ENCODE data around the gene MED25.

- TF ChIP-seq, protein P1, sequence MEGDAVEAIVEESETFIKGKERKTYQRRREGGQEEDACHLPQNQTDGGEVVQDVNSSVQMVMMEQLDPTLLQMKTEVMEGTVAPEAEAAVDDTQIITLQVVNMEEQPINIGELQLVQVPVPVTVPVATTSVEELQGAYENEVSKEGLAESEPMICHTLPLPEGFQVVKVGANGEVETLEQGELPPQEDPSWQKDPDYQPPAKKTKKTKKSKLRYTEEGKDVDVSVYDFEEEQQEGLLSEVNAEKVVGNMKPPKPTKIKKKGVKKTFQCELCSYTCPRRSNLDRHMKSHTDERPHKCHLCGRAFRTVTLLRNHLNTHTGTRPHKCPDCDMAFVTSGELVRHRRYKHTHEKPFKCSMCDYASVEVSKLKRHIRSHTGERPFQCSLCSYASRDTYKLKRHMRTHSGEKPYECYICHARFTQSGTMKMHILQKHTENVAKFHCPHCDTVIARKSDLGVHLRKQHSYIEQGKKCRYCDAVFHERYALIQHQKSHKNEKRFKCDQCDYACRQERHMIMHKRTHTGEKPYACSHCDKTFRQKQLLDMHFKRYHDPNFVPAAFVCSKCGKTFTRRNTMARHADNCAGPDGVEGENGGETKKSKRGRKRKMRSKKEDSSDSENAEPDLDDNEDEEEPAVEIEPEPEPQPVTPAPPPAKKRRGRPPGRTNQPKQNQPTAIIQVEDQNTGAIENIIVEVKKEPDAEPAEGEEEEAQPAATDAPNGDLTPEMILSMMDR (conservative IDR thresholded peaks at IDR 0.05; ENCODE audit: low read depth in 2 of 2) = no peak
- TF ChIP-seq POLR2AphosphoS5 (IDR thresholded peaks at IDR 0.05; ENCODE audit: low read depth) = no peak
- TF ChIP-seq EZH2phosphoT487 (IDR thresholded peaks at IDR 0.05; ENCODE audit: unreplicated experiment) = no peak
- TF ChIP-seq EZH2 (IDR thresholded peaks at IDR 0.05; ENCODE audit: low read depth, unreplicated experiment) = no peak
- no peak for TF ChIP-seq JUNB (IDR thresholded peaks at IDR 0.05; ENCODE audit: unreplicated experiment)
- TF ChIP-seq, protein P2, sequence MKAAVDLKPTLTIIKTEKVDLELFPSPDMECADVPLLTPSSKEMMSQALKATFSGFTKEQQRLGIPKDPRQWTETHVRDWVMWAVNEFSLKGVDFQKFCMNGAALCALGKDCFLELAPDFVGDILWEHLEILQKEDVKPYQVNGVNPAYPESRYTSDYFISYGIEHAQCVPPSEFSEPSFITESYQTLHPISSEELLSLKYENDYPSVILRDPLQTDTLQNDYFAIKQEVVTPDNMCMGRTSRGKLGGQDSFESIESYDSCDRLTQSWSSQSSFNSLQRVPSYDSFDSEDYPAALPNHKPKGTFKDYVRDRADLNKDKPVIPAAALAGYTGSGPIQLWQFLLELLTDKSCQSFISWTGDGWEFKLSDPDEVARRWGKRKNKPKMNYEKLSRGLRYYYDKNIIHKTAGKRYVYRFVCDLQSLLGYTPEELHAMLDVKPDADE (IDR thresholded peaks at IDR 0.05) = no peak
- no peak for TF ChIP-seq STAT1 (IDR thresholded peaks at IDR 0.05; ENCODE audit: unreplicated experiment)
- TF ChIP-seq ZNF114 (CRISPR knock-in tag; IDR thresholded peaks at IDR 0.05) = no peak
- TF ChIP-seq, protein P3, sequence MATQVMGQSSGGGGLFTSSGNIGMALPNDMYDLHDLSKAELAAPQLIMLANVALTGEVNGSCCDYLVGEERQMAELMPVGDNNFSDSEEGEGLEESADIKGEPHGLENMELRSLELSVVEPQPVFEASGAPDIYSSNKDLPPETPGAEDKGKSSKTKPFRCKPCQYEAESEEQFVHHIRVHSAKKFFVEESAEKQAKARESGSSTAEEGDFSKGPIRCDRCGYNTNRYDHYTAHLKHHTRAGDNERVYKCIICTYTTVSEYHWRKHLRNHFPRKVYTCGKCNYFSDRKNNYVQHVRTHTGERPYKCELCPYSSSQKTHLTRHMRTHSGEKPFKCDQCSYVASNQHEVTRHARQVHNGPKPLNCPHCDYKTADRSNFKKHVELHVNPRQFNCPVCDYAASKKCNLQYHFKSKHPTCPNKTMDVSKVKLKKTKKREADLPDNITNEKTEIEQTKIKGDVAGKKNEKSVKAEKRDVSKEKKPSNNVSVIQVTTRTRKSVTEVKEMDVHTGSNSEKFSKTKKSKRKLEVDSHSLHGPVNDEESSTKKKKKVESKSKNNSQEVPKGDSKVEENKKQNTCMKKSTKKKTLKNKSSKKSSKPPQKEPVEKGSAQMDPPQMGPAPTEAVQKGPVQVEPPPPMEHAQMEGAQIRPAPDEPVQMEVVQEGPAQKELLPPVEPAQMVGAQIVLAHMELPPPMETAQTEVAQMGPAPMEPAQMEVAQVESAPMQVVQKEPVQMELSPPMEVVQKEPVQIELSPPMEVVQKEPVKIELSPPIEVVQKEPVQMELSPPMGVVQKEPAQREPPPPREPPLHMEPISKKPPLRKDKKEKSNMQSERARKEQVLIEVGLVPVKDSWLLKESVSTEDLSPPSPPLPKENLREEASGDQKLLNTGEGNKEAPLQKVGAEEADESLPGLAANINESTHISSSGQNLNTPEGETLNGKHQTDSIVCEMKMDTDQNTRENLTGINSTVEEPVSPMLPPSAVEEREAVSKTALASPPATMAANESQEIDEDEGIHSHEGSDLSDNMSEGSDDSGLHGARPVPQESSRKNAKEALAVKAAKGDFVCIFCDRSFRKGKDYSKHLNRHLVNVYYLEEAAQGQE (IDR thresholded peaks at IDR 0.05; ENCODE audit: unreplicated experiment) = no peak
- no peak for TF ChIP-seq ZNF331 (CRISPR knock-in tag; IDR thresholded peaks at IDR 0.05; ENCODE audit: low read depth)
- TF ChIP-seq CREB1 (CRISPR knock-in tag; IDR thresholded peaks at IDR 0.05; ENCODE audit: low read depth) = no peak
- TF ChIP-seq ZNF462 (CRISPR knock-in tag; IDR thresholded peaks at IDR 0.05) = no peak
- TF ChIP-seq NANOG (IDR thresholded peaks at IDR 0.05; ENCODE audit: borderline replicate concordance) = no peak
These were observed 11.6 kb downstream of the MED25 start for GRCh38 chr19:49829721-49830120.

All from GM23338 (cell line).